ENCODE data around the gene RIMKLB.
"Not testable (repeated sequence)": the region's sequence is repeated elsewhere in the genome, so short reads cannot be mapped to it uniquely, and the experiment has no call there.

Gene RIMKLB

GRCh38 chr12:8746046-8746445 lies 48.3 kb downstream of the RIMKLB start:
- no peak for DNase-seq (ENCODE audit: extremely low read depth, low read depth)
- no peak for TF ChIP-seq CTCF (IDR thresholded peaks at IDR 0.05; ENCODE audit: low read depth, low read length)

DNA sequence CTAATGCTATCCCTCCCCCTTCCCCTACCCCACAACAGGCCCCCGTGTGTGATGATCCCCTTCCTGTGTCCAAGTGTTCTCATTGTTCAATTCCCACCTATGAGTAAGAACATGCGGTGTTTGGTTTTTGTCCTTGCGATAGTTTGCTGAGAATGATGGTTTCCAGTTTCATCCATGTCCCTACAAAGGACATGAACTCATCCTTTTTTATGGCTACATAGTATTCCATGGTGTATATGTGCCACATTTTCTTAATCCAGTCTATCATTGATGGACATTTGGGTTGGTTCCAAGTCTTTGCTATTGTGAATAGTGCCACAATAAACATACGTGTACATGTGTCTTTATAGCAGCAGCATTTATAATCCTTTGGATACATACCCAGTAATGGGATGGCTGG lies 62.3 kb downstream of the RIMKLB start:
- not testable (repeated sequence) for DNase-seq (ENCODE audit: extremely low read depth, low read depth)

- DNase-seq (ENCODE audit: extremely low read depth, low read depth): not testable (repeated sequence)
Observed at GRCh38 chr12:8762701-8763100, 64.9 kb downstream of the RIMKLB start.

DNA sequence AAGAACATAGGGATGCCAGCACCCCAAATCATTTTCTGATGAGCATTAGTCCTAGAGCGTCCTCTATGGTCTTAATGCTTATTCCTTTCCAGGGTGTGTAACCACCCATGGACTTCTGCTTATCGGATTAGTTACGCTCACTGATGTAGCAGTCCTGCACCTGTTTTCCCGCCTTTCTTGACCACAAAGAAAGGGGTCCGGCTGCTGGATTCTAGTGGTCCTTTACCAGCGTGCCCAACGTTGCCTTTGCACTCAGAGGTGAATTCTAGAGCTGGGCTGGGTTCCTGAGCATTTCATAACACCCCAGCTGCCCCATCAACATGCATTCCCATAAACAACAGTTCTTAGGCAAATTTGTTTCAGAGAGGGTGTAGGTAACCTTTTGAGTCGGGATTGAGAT lies 68.3 kb downstream of the RIMKLB start:
- DNase-seq (ENCODE audit: extremely low read depth, low read depth): not testable (repeated sequence)

DNA sequence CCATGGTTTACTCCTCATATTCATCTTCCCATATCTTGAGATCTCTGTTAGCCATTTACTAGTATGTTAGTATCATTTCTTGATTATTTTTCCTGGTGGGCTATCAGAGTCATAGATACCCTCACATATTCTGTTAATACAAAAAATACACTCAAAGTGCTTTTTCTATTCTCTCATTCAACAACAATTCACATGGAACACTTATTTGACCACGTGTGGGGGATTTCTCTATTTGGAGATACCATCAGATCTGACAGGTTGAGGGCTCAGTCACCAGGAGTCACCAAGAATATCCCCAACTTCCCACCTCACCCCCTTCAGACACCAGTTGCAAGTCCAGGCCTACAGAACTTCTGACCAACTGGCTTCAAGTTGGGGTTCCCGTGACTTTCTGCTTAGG lies 72.7 kb downstream of the RIMKLB start:
- TF ChIP-seq CTCF (IDR thresholded peaks at IDR 0.05; ENCODE audit: low read depth, low read length): no peak
- DNase-seq (ENCODE audit: extremely low read depth, low read depth): no peak

DNA sequence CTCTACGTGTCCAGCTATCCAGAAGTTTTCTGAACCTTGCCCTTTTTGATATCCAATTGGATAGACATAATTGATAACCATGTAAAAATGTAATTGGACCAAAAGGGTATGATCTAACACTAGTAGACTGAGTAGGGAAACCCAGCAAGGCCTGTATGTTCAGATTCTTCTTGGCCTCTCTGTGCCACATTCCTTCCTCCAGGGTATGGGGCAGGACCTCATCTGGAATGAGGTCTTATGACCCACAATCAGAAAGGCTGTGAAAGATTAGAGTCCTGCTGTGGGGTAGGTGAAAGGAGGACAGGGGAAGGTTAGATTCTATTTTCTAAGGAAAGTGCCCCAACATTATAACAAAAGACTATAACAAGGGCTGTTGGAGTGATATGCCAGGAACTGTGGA lies 73.3 kb downstream of the RIMKLB start:
- no peak; the same call in 1 of the 2 replicates for TF ChIP-seq CTCF (IDR thresholded peaks at IDR 0.05; ENCODE audit: low read depth, low read length)
- no peak for DNase-seq (ENCODE audit: extremely low read depth, low read depth)

GRCh38 chr12:8773461-8773860 lies 75.7 kb downstream of the RIMKLB start:
- no peak for TF ChIP-seq CTCF (IDR thresholded peaks at IDR 0.05; ENCODE audit: low read depth, low read length)
- no peak for DNase-seq (ENCODE audit: extremely low read depth, low read depth)

- no peak for DNase-seq (ENCODE audit: extremely low read depth, low read depth)
- no peak for TF ChIP-seq CTCF (IDR thresholded peaks at IDR 0.05; ENCODE audit: low read depth, low read length)
Observed at GRCh38 chr12:8779281-8779680, 81.5 kb downstream of the RIMKLB start.

DNA sequence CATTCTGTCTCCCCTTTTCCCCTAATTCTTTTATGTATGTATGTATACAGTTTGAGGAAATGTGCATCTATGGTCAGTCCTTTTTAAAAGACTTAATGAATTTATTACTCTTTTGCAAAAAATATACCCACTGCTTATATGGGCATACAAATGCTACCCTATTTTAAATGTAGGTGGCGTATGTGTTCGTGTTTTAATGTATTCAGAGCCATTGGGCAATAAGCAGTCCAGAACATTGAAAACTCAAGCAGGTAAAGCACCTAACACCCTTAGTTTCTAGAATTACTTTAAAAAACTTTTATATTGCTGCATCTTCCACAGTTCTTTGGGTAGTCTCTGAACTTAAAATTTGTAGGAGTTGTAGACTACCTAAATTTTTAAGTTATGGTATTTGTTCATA lies 82.1 kb downstream of the RIMKLB start:
- no peak for TF ChIP-seq CTCF (IDR thresholded peaks at IDR 0.05; ENCODE audit: low read depth, low read length)
- no peak for DNase-seq (ENCODE audit: extremely low read depth, low read depth)
